ENCODE measurements around the gene ADH4. TPM values are rescaled to one million over a fixed set of nuclear protein-coding genes. Genes with fewer than 3 reads are reported as not detected.
"Not testable (repeated sequence)": the region's sequence is repeated elsewhere in the genome, so short reads cannot be mapped to it uniquely, and the experiment has no call there.

Gene ADH4
- polyA plus RNA-seq, 1 donor (not counting 4 experiments of a cell fraction or from before 2014, with no cell fraction given), result not detected

GRCh38 chr4:99099311-99099710, 44.8 kb downstream of the ADH4 start:
- no peak for FAIRE-seq
- no peak overlapping the region for H3K4me2 ChIP-seq (ENCODE audit: control insufficient read depth, extremely low read depth, insufficient read depth, low read depth, low read length)
- no peak overlapping the region for H3K9ac ChIP-seq (ENCODE audit: control insufficient read depth, extremely low read depth, insufficient read depth, low read length)
- H4K20me1 ChIP-seq (ENCODE audit: control insufficient read depth, extremely low read depth, insufficient read depth, low read length), result no peaks in the 10 kb centered on the region
- H3K9me1 ChIP-seq (ENCODE audit: control insufficient read depth, extremely low read depth, insufficient read depth, low read length), result no peaks in the 10 kb centered on the region
- H3K79me2 ChIP-seq (ENCODE audit: control insufficient read depth, insufficient read depth, low read length), result no peaks in the 10 kb centered on the region
- no peak overlapping the region for H2AFZ ChIP-seq (ENCODE audit: control insufficient read depth, low read length)
- H3K27ac ChIP-seq (ENCODE audit: control insufficient read depth, insufficient read depth, low read length), result no peak overlapping the region
- no peak for TF ChIP-seq EZH2 (IDR thresholded peaks at IDR 0.05; ENCODE audit: low read length)
- TF ChIP-seq CTCF (optimal IDR thresholded peaks at IDR 0.05 in 1 of 3, IDR thresholded peaks at IDR 0.05 in 1 of 3, conservative IDR thresholded peaks at IDR 0.05 in 1 of 3; ENCODE audit: extremely low read depth in 1 of 3, insufficient read depth in 2 of 3, low read length in 3 of 3), result no peak
- peaks cover 0 to 1% of the 10 kb centered on the region in 2 experiments for H3K36me3 ChIP-seq (ENCODE audit: control insufficient read depth in 2 of 2, extremely low read depth in 1 of 2, insufficient read depth in 2 of 2, low read length in 2 of 2)
- no peak overlapping the region for H3K4me3 ChIP-seq (ENCODE audit: control insufficient read depth in 2 of 3, extremely low read depth in 1 of 3, insufficient read depth in 2 of 3, low read depth in 1 of 3, low read length in 3 of 3)
- no peak for DNase-seq (ENCODE audit: low read depth, low spot score)
- H3K4me1 ChIP-seq (ENCODE audit: control insufficient read depth, extremely low read depth, insufficient read depth, low read length), result no peaks in the 10 kb centered on the region
- dilution Hi-C loops (cut with MboI; ENCODE audit: extremely low pct_ligation_motif_present, low sequenced_read_pairs), result no loop called here
- H3K9me3 ChIP-seq (ENCODE audit: control insufficient read depth, low read depth, low read length), result no peaks in the 10 kb centered on the region
- H3K27me3 ChIP-seq (ENCODE audit: control insufficient read depth, extremely low read depth, insufficient read depth, low read length), result no peaks in the 10 kb centered on the region

- H2AFZ ChIP-seq (ENCODE audit: control insufficient read depth, low read length); H3K36me3 ChIP-seq (ENCODE audit: control insufficient read depth in 2 of 2, extremely low read depth in 1 of 2, insufficient read depth in 2 of 2, low read length in 2 of 2); FAIRE-seq; DNase-seq (ENCODE audit: low read depth, low spot score); H4K20me1 ChIP-seq (ENCODE audit: control insufficient read depth, extremely low read depth, insufficient read depth, low read length); dilution Hi-C loops (cut with MboI; ENCODE audit: extremely low pct_ligation_motif_present, low sequenced_read_pairs); H3K27me3 ChIP-seq (ENCODE audit: control insufficient read depth, extremely low read depth, insufficient read depth, low read length); H3K9me3 ChIP-seq (ENCODE audit: control insufficient read depth, low read depth, low read length); H3K9me1 ChIP-seq (ENCODE audit: control insufficient read depth, extremely low read depth, insufficient read depth, low read length): not testable (repeated sequence)
- Histone ChIP-seq H3K9ac (ENCODE audit: control insufficient read depth, extremely low read depth, insufficient read depth, low read length) (peak overlapping the region; percentile 94), H3K4me1 (ENCODE audit: control insufficient read depth, extremely low read depth, insufficient read depth, low read length) (peaks cover 11% of the 10 kb centered on the region), H3K27ac (ENCODE audit: control insufficient read depth, insufficient read depth, low read length) (peak overlapping the region; percentile 96), H3K79me2 (ENCODE audit: control insufficient read depth, insufficient read depth, low read length) (peaks cover 37% of the 10 kb centered on the region), H3K4me2 (ENCODE audit: control insufficient read depth, extremely low read depth, insufficient read depth, low read depth, low read length) (peak overlapping the region; percentile 94), H3K4me3 (ENCODE audit: control insufficient read depth in 2 of 3, extremely low read depth in 1 of 3, insufficient read depth in 2 of 3, low read depth in 1 of 3, low read length in 3 of 3) (peak overlapping the region; percentile 55 to 90 (median 81))
Measured at GRCh38 chr4:99091841-99092240, 52.3 kb downstream of the ADH4 start.

- Histone ChIP-seq H3K27ac (ENCODE audit: control insufficient read depth, insufficient read depth, low read length) (peak overlapping the region; percentile 96), H3K4me3 (ENCODE audit: control insufficient read depth in 2 of 3, extremely low read depth in 1 of 3, insufficient read depth in 2 of 3, low read depth in 1 of 3, low read length in 3 of 3) (peak overlapping the region; percentile 55 to 90 (median 81))
- peak; percentile 13 for FAIRE-seq
Measured at GRCh38 chr4:99091216-99091575, 52.9 kb downstream of the ADH4 start.

More at GRCh38 chr4:99091216-99091575, 52.9 kb downstream of the ADH4 start:
- peaks cover 0 to 2% of the 10 kb centered on the region in 2 experiments for H3K36me3 ChIP-seq (ENCODE audit: control insufficient read depth in 2 of 2, extremely low read depth in 1 of 2, insufficient read depth in 2 of 2, low read length in 2 of 2)
- H3K9me3 ChIP-seq (ENCODE audit: control insufficient read depth, low read depth, low read length), result no peaks in the 10 kb centered on the region
- H3K4me1 ChIP-seq (ENCODE audit: control insufficient read depth, extremely low read depth, insufficient read depth, low read length), result peaks cover 14% of the 10 kb centered on the region
- H3K79me2 ChIP-seq (ENCODE audit: control insufficient read depth, insufficient read depth, low read length), result peaks cover 41% of the 10 kb centered on the region
- H2AFZ ChIP-seq (ENCODE audit: control insufficient read depth, low read length), result no peak overlapping the region
- H3K9ac ChIP-seq (ENCODE audit: control insufficient read depth, extremely low read depth, insufficient read depth, low read length), result peak overlapping the region; percentile 94
- TF ChIP-seq EZH2 (IDR thresholded peaks at IDR 0.05; ENCODE audit: low read length) (no peak), CTCF (optimal IDR thresholded peaks at IDR 0.05 in 1 of 3, IDR thresholded peaks at IDR 0.05 in 1 of 3, conservative IDR thresholded peaks at IDR 0.05 in 1 of 3; ENCODE audit: extremely low read depth in 1 of 3, insufficient read depth in 2 of 3, low read length in 3 of 3) (no peak)
- dilution Hi-C loops (cut with MboI; ENCODE audit: extremely low pct_ligation_motif_present, low sequenced_read_pairs), result no loop called here
- no peak for DNase-seq (ENCODE audit: low read depth, low spot score)
- H3K27me3 ChIP-seq (ENCODE audit: control insufficient read depth, extremely low read depth, insufficient read depth, low read length), result no peaks in the 10 kb centered on the region
- H4K20me1 ChIP-seq (ENCODE audit: control insufficient read depth, extremely low read depth, insufficient read depth, low read length), result no peaks in the 10 kb centered on the region
- peak overlapping the region; percentile 94 for H3K4me2 ChIP-seq (ENCODE audit: control insufficient read depth, extremely low read depth, insufficient read depth, low read depth, low read length)
- H3K9me1 ChIP-seq (ENCODE audit: control insufficient read depth, extremely low read depth, insufficient read depth, low read length), result no peaks in the 10 kb centered on the region
